ENCODE results near the gene HRAS. TPM values are rescaled to one million over a fixed set of nuclear protein-coding genes. Genes with fewer than 3 reads are reported as not detected.

HRAS gene
- total RNA-seq, 1 experiment from 2014 or later: 175 TPM

GRCh38 chr11:567011-567628 lies 31.7 kb upstream of the HRAS start:
- no peak for DNase-seq (ENCODE audit: low read depth, low spot score)
- no peaks in the 10 kb centered on the region for H3K27me3 ChIP-seq (ENCODE audit: control insufficient read depth, insufficient read depth, low read length)
- CTCF ChIA-PET: no interaction called here
- no peaks in the 10 kb centered on the region for H3K9me3 ChIP-seq (ENCODE audit: control insufficient read depth, insufficient read depth, low read depth, low read length)
- TF ChIP-seq SIN3A (IDR thresholded peaks at IDR 0.05; ENCODE audit: borderline replicate concordance, insufficient read depth, low read depth, low read length): no peak
- no peak for TF ChIP-seq POLR2AphosphoS5 (IDR thresholded peaks at IDR 0.05; ENCODE audit: low read depth, low read length)
- no peak for TF ChIP-seq CTCF (IDR thresholded peaks at IDR 0.05)
- no peak for TF ChIP-seq REST (IDR thresholded peaks at IDR 0.05; ENCODE audit: insufficient read depth in 1 of 2, low read depth in 2 of 2, low read length in 1 of 2)
- TF ChIP-seq TCF7L2 (IDR thresholded peaks at IDR 0.05; ENCODE audit: low read depth, low read length): no peak
- POLR2A ChIA-PET: no interaction called here
- no TSS peak for BruUV-seq (replicated peaks)
- ATAC-seq: no peak
- peaks cover 39% of the 10 kb centered on the region for H3K4me1 ChIP-seq (ENCODE audit: control insufficient read depth, insufficient read depth, low read length)
- no peaks in the 10 kb centered on the region for H3K36me3 ChIP-seq (ENCODE audit: control insufficient read depth, insufficient read depth, low read length)
- intact Hi-C loops (cut with micrococcal nuclease; ENCODE audit: unreplicated experiment) (no loop called here), in situ Hi-C loops (cut with HindIII; ENCODE audit: low pct_unique_long_range_greater_than_20kb, low sequenced_read_pairs) (no loop called here)
- H3K27ac ChIP-seq (ENCODE audit: low read length): peak overlapping the region; percentile 77; the same call in 1 of the 2 replicates
- peak overlapping the region; percentile 61 to 62; a peak in 3 of 4 replicates for H3K4me3 ChIP-seq (ENCODE audit: low read depth in 2 of 2, low read length in 2 of 2)

GRCh38 chr11:565921-566509 lies 30.6 kb upstream of the HRAS start:
- Histone ChIP-seq H3K4me3 (ENCODE audit: low read depth in 2 of 2, low read length in 2 of 2) (no peak overlapping the region), H3K36me3 (ENCODE audit: control insufficient read depth, insufficient read depth, low read length) (no peaks in the 10 kb centered on the region), H3K27ac (ENCODE audit: low read length) (no peak overlapping the region; the same call in 1 of the 2 replicates), H3K4me1 (ENCODE audit: control insufficient read depth, insufficient read depth, low read length) (peaks cover 42% of the 10 kb centered on the region), H3K27me3 (ENCODE audit: control insufficient read depth, insufficient read depth, low read length) (no peaks in the 10 kb centered on the region), H3K9me3 (ENCODE audit: control insufficient read depth, insufficient read depth, low read depth, low read length) (no peaks in the 10 kb centered on the region)
- DNase-seq (ENCODE audit: low read depth, low spot score) (no peak), ATAC-seq (peak; percentile 5; the same call in 1 of the 2 replicates)
- TF ChIP-seq TCF7L2 (IDR thresholded peaks at IDR 0.05; ENCODE audit: low read depth, low read length) (no peak; the same call in 1 of the 2 replicates), CTCF (IDR thresholded peaks at IDR 0.05) (no peak; the same call in 1 of the 2 replicates), REST (IDR thresholded peaks at IDR 0.05; ENCODE audit: insufficient read depth in 1 of 2, low read depth in 2 of 2, low read length in 1 of 2) (0 out of 4 replicates have a peak, but pooled peaks of 1 of the 2 experiments have one; percentile 15), POLR2AphosphoS5 (IDR thresholded peaks at IDR 0.05; ENCODE audit: low read depth, low read length) (peak; percentile 69), SIN3A (IDR thresholded peaks at IDR 0.05; ENCODE audit: borderline replicate concordance, insufficient read depth, low read depth, low read length) (no peak)
- intact Hi-C loops (cut with micrococcal nuclease; ENCODE audit: unreplicated experiment): no loop called here
- ChIA-PET POLR2A (interaction anchor here (0.6 kb wide), 3 partner anchors 85 to 277 kb away, joined by 3 to 7 read pairs (median 3); partner anchors contain the start of gene DEAF1), CTCF (interaction anchor here (0.5 kb wide), 1 partner anchor 326 kb away, joined by 3 read pairs; no protein-coding TSS in a partner anchor)
- in situ Hi-C loops (cut with HindIII; ENCODE audit: low pct_unique_long_range_greater_than_20kb, low sequenced_read_pairs): no loop called here
- BruUV-seq (replicated peaks): no TSS peak

Data from Panc1 (cell line).